DMS79 treated with DMSO at 0.1 percent for 48 hours (cell line): ENCODE measurements around the gene HNRNPA1L2.
"Not testable (repeated sequence)": the region's sequence is repeated elsewhere in the genome, so short reads cannot be mapped to it uniquely, and the experiment has no call there.

ENCODE experiments used
- DNase-seq: peaks from one replicate; lab custom pipeline; 2025; lab: John Stamatoyannopoulos, UW

Gene HNRNPA1L2

DNA sequence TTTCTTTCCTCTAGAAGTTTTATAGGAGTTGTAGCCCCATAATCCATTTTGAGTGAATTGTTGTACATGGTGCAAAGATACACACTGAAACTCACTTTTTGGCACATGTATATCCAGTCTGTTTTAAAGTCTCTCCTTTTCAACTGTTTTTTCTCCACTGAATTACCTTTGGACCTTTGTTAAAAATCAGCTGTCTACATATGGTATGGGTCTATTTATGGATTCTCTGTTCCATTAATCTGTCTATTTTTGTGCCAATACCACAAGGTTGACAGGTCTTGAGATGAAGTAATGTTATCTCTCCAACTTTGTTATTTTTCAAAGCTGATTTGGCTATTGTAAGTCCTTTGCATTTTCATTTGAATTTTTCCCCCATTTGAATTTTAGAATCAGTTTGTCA is 4.7 kb downstream of the HNRNPA1L2 start:
- no peak for DNase-seq

- DNase-seq: no peak
Measured at GRCh38 chr13:52650731-52651130, 8.5 kb downstream of the HNRNPA1L2 start.

- peak; percentile 74 for DNase-seq
Measured at GRCh38 chr13:52651897-52652195, 9.6 kb downstream of the HNRNPA1L2 start.

GRCh38 chr13:52652196-52652979 is 10.2 kb downstream of the HNRNPA1L2 start, which contains the start of gene SUGT1:
Gene SUGT1 (plus strand): TSS chr13:52652836. CDS start chr13:52652921, 85 bp downstream.
- peak; percentile 94 for DNase-seq

DNA sequence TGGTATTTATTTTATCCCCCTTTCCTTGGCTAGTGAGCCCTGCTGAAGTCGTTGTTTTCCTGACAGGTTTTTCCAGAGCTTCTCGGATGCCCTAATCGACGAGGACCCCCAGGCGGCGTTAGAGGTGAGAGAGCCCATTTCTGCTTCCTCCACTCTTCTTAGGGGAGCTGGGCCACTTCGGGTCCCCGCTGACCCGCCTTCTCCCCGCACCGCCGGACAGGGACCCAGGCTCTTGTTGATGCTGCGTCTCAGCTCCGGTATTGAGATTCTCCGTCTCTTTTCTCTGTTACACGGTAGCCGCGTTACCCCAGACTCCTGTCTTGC is 10.7 kb downstream of the HNRNPA1L2 start:
- DNase-seq: peak; percentile 35

- no peak for DNase-seq
Measured at GRCh38 chr13:52659340-52659739, 17.1 kb downstream of the HNRNPA1L2 start.

GRCh38 chr13:52664272-52664671 is 22.0 kb downstream of the HNRNPA1L2 start:
- DNase-seq: no peak

DNA sequence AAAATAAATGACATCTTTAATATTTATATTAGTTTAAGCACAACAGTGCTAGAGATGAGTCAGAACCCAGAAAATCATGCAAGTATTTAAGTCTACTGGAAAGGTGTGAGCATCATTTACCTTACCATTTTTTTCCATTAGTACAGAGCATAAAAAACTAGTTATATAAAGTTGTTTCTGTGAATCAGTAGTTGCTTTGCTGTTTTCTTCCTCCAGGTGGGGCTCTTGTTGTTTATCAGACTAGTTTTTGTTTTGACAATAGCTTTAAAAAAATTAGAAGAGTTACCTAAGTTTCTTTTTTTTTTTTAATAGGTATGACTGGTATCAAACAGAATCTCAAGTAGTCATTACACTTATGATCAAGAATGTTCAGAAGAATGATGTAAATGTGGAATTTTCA is 23.1 kb downstream of the HNRNPA1L2 start:
- peak; percentile 43 for DNase-seq

DNA sequence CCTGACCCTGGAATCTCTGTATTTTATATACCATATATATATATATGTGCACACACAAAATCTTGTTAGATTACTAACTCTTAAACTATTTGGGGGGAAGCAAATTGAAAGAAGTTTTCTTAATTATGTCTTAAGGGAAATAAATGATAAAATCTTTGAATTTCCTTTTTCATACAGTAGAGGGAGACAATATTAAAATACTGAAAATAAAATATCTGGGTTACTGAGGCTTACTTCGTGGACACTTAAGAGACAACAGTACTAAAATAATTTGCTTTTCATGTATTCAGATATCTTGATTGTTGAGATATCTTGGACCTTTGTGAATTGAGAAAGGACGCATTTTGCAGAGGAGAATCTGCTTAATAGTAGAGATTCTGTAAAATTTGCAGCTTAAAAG is 27.4 kb downstream of the HNRNPA1L2 start:
- peak; percentile 8 for DNase-seq

- DNase-seq: no peak
Measured at GRCh38 chr13:52670726-52671125, 28.5 kb downstream of the HNRNPA1L2 start.

DNA sequence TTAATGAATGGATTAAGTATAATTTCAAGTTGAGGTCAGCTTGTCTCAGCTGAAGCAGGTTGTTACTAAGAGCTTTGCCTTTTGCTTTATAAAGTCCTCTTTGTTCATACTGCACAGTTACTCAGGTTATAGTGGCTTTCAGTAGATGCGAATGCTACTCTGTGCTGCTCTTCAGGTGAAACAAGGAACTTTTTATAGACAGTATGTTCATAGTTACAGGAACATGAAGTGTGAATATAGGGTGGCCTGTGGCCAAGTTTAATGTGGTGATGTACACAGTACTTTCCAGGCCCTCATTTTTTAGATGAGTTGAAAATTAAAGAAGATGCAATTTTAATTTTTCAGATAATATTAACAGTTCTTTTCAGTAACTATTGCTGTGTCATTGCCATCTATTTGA is 31.2 kb downstream of the HNRNPA1L2 start:
- DNase-seq: peak; percentile 29

DNA sequence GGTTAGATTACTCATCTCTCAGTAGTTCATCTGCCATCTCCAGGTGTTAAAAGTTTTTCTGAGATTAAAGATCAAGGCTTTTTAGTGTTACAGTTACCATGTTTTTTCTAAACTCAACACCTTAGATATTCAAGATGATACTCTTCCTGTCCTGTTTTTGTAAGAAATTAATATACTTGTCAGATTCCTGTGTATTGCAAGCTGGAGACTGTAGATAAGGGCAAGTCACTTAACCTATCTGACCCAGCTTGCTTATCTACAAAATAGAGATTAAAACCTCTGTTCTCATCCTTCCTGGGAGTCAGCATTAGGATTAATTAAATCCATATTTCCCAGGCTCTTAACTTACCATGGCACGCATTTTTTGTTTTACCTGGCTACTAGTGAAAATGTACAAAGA is 35.6 kb downstream of the HNRNPA1L2 start:
- DNase-seq: no peak

DNA sequence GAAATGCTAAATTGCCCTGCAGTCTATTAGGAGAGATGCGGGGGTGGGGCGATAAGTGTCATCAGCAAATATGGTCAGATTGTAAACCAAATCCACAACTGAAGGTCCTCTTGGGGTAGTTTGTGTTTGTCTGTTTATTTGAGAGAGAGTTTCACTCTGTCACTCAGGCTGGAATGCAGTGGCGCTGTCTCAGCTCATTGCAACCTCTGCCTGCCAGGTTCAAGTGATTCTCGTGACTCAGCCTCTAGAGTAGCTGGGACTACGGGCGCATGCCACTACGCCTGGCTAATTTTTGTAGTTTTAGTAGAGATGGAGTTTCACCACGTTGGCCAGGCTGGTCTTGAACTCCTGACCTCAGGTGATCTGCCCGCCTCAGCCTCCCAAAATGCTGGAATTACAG is 43.6 kb downstream of the HNRNPA1L2 start:
- DNase-seq: not testable (repeated sequence)

- no peak for DNase-seq
Measured at GRCh38 chr13:52686376-52686775, 44.1 kb downstream of the HNRNPA1L2 start.
